ENCODE data around the gene RBM22. TPM values are rescaled to one million over a fixed set of nuclear protein-coding genes. Genes with fewer than 3 reads are reported as not detected.

The RBM22 gene
- total RNA-seq, 1 donor from 2014 or later = 18.8 TPM

GRCh38 chr5:150675069-150675468 is 25.8 kb downstream of the RBM22 start:
- Histone ChIP-seq H3K27me3 (ENCODE audit: control insufficient read depth in 3 of 3, insufficient read depth in 3 of 3, low read length in 3 of 3) (no peaks in the 10 kb centered on the region), H3K27ac (ENCODE audit: low read depth, low read length) (peak overlapping the region; percentile 89), H3K9me3 (ENCODE audit: control insufficient read depth in 3 of 3, low read length in 3 of 3) (no peaks in the 10 kb centered on the region), H3K4me1 (ENCODE audit: control insufficient read depth in 3 of 3, insufficient read depth in 3 of 3, low read length in 3 of 3) (peaks cover 48 to 57% (median 53%) of the 10 kb centered on the region in 3 donors), H3K4me3 (ENCODE audit: low read length in 3 of 3) (no peak overlapping the region), H3K36me3 (ENCODE audit: control insufficient read depth in 3 of 3, insufficient read depth in 3 of 3, low read length in 3 of 3) (peaks cover 10 to 33% (median 25%) of the 10 kb centered on the region in 3 donors), H3K9ac (ENCODE audit: low read depth in 1 of 3, low read length in 3 of 3) (peak overlapping the region; percentile 16 to 79 (median 21))

GRCh38 chr5:150674341-150674821 is 26.5 kb downstream of the RBM22 start:
- H3K27me3 ChIP-seq (ENCODE audit: control insufficient read depth in 3 of 3, insufficient read depth in 3 of 3, low read length in 3 of 3) = no peaks in the 10 kb centered on the region
- peak overlapping the region; percentile 2 to 35 (median 23) for H3K4me3 ChIP-seq (ENCODE audit: low read length in 3 of 3)
- H3K4me1 ChIP-seq (ENCODE audit: control insufficient read depth in 3 of 3, insufficient read depth in 3 of 3, low read length in 3 of 3) = peaks cover 52 to 63% (median 56%) of the 10 kb centered on the region in 3 donors
- H3K36me3 ChIP-seq (ENCODE audit: control insufficient read depth in 3 of 3, insufficient read depth in 3 of 3, low read length in 3 of 3) = peaks cover 10 to 33% (median 25%) of the 10 kb centered on the region in 3 donors
- peak overlapping the region; percentile 42 to 79 (median 68) for H3K9ac ChIP-seq (ENCODE audit: low read depth in 1 of 3, low read length in 3 of 3)
- peak overlapping the region; percentile 89 for H3K27ac ChIP-seq (ENCODE audit: low read depth, low read length)
- H3K9me3 ChIP-seq (ENCODE audit: control insufficient read depth in 3 of 3, low read length in 3 of 3) = no peaks in the 10 kb centered on the region

GRCh38 chr5:150672884-150673275 is 28.0 kb downstream of the RBM22 start:
- Histone ChIP-seq H3K4me3 (ENCODE audit: low read length in 3 of 3) (peak overlapping the region in 2 of 3 donors; percentile 47 to 65), H3K4me1 (ENCODE audit: control insufficient read depth in 3 of 3, insufficient read depth in 3 of 3, low read length in 3 of 3) (peaks cover 63 to 73% (median 63%) of the 10 kb centered on the region in 3 donors), H3K27ac (ENCODE audit: low read depth, low read length) (peak overlapping the region; percentile 89), H3K9me3 (ENCODE audit: control insufficient read depth in 3 of 3, low read length in 3 of 3) (no peaks in the 10 kb centered on the region), H3K27me3 (ENCODE audit: control insufficient read depth in 3 of 3, insufficient read depth in 3 of 3, low read length in 3 of 3) (no peaks in the 10 kb centered on the region), H3K9ac (ENCODE audit: low read depth in 1 of 3, low read length in 3 of 3) (peak overlapping the region; percentile 34 to 81 (median 61)), H3K36me3 (ENCODE audit: control insufficient read depth in 3 of 3, insufficient read depth in 3 of 3, low read length in 3 of 3) (peaks cover 10 to 28% (median 21%) of the 10 kb centered on the region in 3 donors)

- Histone ChIP-seq H3K4me1 (ENCODE audit: control insufficient read depth in 3 of 3, insufficient read depth in 3 of 3, low read length in 3 of 3) (peaks cover 64 to 78% (median 67%) of the 10 kb centered on the region in 3 donors), H3K4me3 (ENCODE audit: low read length in 3 of 3) (peak overlapping the region; percentile 59 to 65 (median 65)), H3K27me3 (ENCODE audit: control insufficient read depth in 3 of 3, insufficient read depth in 3 of 3, low read length in 3 of 3) (no peaks in the 10 kb centered on the region), H3K9me3 (ENCODE audit: control insufficient read depth in 3 of 3, low read length in 3 of 3) (no peaks in the 10 kb centered on the region), H3K9ac (ENCODE audit: low read depth in 1 of 3, low read length in 3 of 3) (peak overlapping the region; percentile 52 to 81 (median 70)), H3K36me3 (ENCODE audit: control insufficient read depth in 3 of 3, insufficient read depth in 3 of 3, low read length in 3 of 3) (peaks cover 13 to 27% (median 19%) of the 10 kb centered on the region in 3 donors), H3K27ac (ENCODE audit: low read depth, low read length) (peak overlapping the region; percentile 89)
These were observed 28.5 kb downstream of the RBM22 start for GRCh38 chr5:150672237-150672883.

- H3K9me3 ChIP-seq (ENCODE audit: control insufficient read depth in 3 of 3, low read length in 3 of 3) = no peaks in the 10 kb centered on the region
- peak overlapping the region; percentile 48 to 65 (median 65) for H3K4me3 ChIP-seq (ENCODE audit: low read length in 3 of 3)
- H3K9ac ChIP-seq (ENCODE audit: low read depth in 1 of 3, low read length in 3 of 3) = peak overlapping the region; percentile 52 to 81 (median 70)
- H3K36me3 ChIP-seq (ENCODE audit: control insufficient read depth in 3 of 3, insufficient read depth in 3 of 3, low read length in 3 of 3) = peaks cover 15 to 24% (median 16%) of the 10 kb centered on the region in 3 donors
- no peaks in the 10 kb centered on the region for H3K27me3 ChIP-seq (ENCODE audit: control insufficient read depth in 3 of 3, insufficient read depth in 3 of 3, low read length in 3 of 3)
- peak overlapping the region; percentile 89 for H3K27ac ChIP-seq (ENCODE audit: low read depth, low read length)
- H3K4me1 ChIP-seq (ENCODE audit: control insufficient read depth in 3 of 3, insufficient read depth in 3 of 3, low read length in 3 of 3) = peaks cover 68 to 83% (median 71%) of the 10 kb centered on the region in 3 donors
These were observed 29.2 kb downstream of the RBM22 start for GRCh38 chr5:150671509-150672236.

- Histone ChIP-seq H3K9ac (ENCODE audit: low read depth in 1 of 3, low read length in 3 of 3) (peak overlapping the region in 2 of 3 donors; percentile 2 to 81), H3K36me3 (ENCODE audit: control insufficient read depth in 3 of 3, insufficient read depth in 3 of 3, low read length in 3 of 3) (peaks cover 13 to 19% (median 13%) of the 10 kb centered on the region in 3 donors), H3K4me3 (ENCODE audit: low read length in 3 of 3) (no peak overlapping the region), H3K27ac (ENCODE audit: low read depth, low read length) (peak overlapping the region; percentile 89), H3K9me3 (ENCODE audit: control insufficient read depth in 3 of 3, low read length in 3 of 3) (no peaks in the 10 kb centered on the region), H3K4me1 (ENCODE audit: control insufficient read depth in 3 of 3, insufficient read depth in 3 of 3, low read length in 3 of 3) (peaks cover 68 to 83% (median 71%) of the 10 kb centered on the region in 3 donors), H3K27me3 (ENCODE audit: control insufficient read depth in 3 of 3, insufficient read depth in 3 of 3, low read length in 3 of 3) (no peaks in the 10 kb centered on the region)
These were observed 29.9 kb downstream of the RBM22 start for GRCh38 chr5:150670948-150671310.

- Histone ChIP-seq H3K27me3 (ENCODE audit: control insufficient read depth in 3 of 3, insufficient read depth in 3 of 3, low read length in 3 of 3) (no peaks in the 10 kb centered on the region), H3K27ac (ENCODE audit: low read depth, low read length) (peak overlapping the region; percentile 89), H3K36me3 (ENCODE audit: control insufficient read depth in 3 of 3, insufficient read depth in 3 of 3, low read length in 3 of 3) (peaks cover 8 to 14% (median 9%) of the 10 kb centered on the region in 3 donors), H3K9me3 (ENCODE audit: control insufficient read depth in 3 of 3, low read length in 3 of 3) (no peaks in the 10 kb centered on the region), H3K4me1 (ENCODE audit: control insufficient read depth in 3 of 3, insufficient read depth in 3 of 3, low read length in 3 of 3) (peaks cover 66 to 83% (median 68%) of the 10 kb centered on the region in 3 donors), H3K9ac (ENCODE audit: low read depth in 1 of 3, low read length in 3 of 3) (peak overlapping the region in 2 of 3 donors; percentile 2 to 64), H3K4me3 (ENCODE audit: low read length in 3 of 3) (no peak overlapping the region)
These were observed 30.5 kb downstream of the RBM22 start for GRCh38 chr5:150670275-150670947.

- H3K9ac ChIP-seq (ENCODE audit: low read depth in 1 of 3, low read length in 3 of 3) = peak overlapping the region in 1 of 3 donors; percentile 55
- no peaks in the 10 kb centered on the region for H3K9me3 ChIP-seq (ENCODE audit: control insufficient read depth in 3 of 3, low read length in 3 of 3)
- no peak overlapping the region for H3K27ac ChIP-seq (ENCODE audit: low read depth, low read length)
- H3K4me3 ChIP-seq (ENCODE audit: low read length in 3 of 3) = peak overlapping the region; percentile 16 to 60 (median 17)
- H3K27me3 ChIP-seq (ENCODE audit: control insufficient read depth in 3 of 3, insufficient read depth in 3 of 3, low read length in 3 of 3) = no peaks in the 10 kb centered on the region
- peaks cover 4 to 7% (median 5%) of the 10 kb centered on the region in 3 donors for H3K36me3 ChIP-seq (ENCODE audit: control insufficient read depth in 3 of 3, insufficient read depth in 3 of 3, low read length in 3 of 3)
- H3K4me1 ChIP-seq (ENCODE audit: control insufficient read depth in 3 of 3, insufficient read depth in 3 of 3, low read length in 3 of 3) = peaks cover 40 to 71% (median 54%) of the 10 kb centered on the region in 3 donors
These were observed 35.8 kb downstream of the RBM22 start for GRCh38 chr5:150665044-150665443.

- peak overlapping the region; percentile 8 for H3K27ac ChIP-seq (ENCODE audit: low read depth, low read length)
These were observed 36.9 kb downstream of the RBM22 start for GRCh38 chr5:150663936-150664335.

More at GRCh38 chr5:150663936-150664335, 36.9 kb downstream of the RBM22 start:
- peaks cover 4 to 7% (median 5%) of the 10 kb centered on the region in 3 donors for H3K36me3 ChIP-seq (ENCODE audit: control insufficient read depth in 3 of 3, insufficient read depth in 3 of 3, low read length in 3 of 3)
- H3K9me3 ChIP-seq (ENCODE audit: control insufficient read depth in 3 of 3, low read length in 3 of 3) = no peaks in the 10 kb centered on the region
- H3K4me1 ChIP-seq (ENCODE audit: control insufficient read depth in 3 of 3, insufficient read depth in 3 of 3, low read length in 3 of 3) = peaks cover 48 to 77% (median 61%) of the 10 kb centered on the region in 3 donors
- H3K9ac ChIP-seq (ENCODE audit: low read depth in 1 of 3, low read length in 3 of 3) = peak overlapping the region in 2 of 3 donors; percentile 26 to 100
- H3K4me3 ChIP-seq (ENCODE audit: low read length in 3 of 3) = peak overlapping the region in 2 of 3 donors; percentile 34 to 53
- no peaks in the 10 kb centered on the region for H3K27me3 ChIP-seq (ENCODE audit: control insufficient read depth in 3 of 3, insufficient read depth in 3 of 3, low read length in 3 of 3)

Measured in skeletal muscle tissue (tissue), 4 donors.